GM12873 (cell line): Measurements from ENCODE around the gene CCDC69.

Experiments used
- TF ChIP-seq, protein P1 (sequence below): IDR thresholded peaks from 2 replicates; pipeline ENCODE4 v1.5.1; 2012; ENCODE audit warnings: low read depth, mild to moderate bottlenecking, moderate library complexity, low read length, control low read depth; ENCODE audit not compliant: insufficient read depth; ENCODE audit errors: missing control alignments

Gene CCDC69

DNA sequence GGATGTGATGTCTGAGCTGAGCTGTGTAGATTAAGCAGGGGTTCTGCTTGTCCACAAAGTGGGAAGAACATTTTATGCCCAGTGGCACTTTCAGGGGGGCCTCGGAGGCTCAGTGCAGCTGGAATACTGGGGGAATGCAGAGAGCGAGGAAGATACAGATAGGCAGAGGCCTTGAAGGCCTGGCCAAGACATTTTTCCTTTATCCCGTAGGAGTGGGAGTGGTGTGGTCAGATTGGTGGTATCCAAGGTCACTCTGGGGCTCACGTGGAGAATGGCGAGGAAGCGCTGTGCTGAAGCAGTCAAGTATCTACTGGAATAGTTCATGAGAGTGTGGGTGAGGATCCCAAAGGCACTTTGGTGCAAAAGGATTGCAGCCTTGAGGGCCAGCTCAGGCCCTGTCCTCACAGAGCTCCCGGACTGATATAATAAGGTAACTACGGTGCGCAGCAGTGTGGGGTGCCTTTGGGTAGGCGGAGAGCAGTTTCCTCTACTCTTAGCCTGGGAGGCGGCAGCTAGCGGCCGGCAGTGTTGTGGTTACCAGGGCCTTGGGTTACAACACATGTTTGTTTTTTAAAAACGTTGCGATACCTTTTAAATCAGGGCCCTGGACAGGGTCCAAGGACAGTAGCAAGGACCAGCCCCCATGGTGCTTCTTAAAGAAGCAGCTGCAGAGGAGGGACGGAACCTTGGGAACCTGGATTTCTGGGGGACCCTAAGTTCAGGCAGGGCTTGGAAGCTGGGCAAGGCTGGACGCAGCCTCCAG, 10.8 kb upstream of the CCDC69 start:
- TF ChIP-seq, protein P1, sequence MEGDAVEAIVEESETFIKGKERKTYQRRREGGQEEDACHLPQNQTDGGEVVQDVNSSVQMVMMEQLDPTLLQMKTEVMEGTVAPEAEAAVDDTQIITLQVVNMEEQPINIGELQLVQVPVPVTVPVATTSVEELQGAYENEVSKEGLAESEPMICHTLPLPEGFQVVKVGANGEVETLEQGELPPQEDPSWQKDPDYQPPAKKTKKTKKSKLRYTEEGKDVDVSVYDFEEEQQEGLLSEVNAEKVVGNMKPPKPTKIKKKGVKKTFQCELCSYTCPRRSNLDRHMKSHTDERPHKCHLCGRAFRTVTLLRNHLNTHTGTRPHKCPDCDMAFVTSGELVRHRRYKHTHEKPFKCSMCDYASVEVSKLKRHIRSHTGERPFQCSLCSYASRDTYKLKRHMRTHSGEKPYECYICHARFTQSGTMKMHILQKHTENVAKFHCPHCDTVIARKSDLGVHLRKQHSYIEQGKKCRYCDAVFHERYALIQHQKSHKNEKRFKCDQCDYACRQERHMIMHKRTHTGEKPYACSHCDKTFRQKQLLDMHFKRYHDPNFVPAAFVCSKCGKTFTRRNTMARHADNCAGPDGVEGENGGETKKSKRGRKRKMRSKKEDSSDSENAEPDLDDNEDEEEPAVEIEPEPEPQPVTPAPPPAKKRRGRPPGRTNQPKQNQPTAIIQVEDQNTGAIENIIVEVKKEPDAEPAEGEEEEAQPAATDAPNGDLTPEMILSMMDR, result no peak

DNA sequence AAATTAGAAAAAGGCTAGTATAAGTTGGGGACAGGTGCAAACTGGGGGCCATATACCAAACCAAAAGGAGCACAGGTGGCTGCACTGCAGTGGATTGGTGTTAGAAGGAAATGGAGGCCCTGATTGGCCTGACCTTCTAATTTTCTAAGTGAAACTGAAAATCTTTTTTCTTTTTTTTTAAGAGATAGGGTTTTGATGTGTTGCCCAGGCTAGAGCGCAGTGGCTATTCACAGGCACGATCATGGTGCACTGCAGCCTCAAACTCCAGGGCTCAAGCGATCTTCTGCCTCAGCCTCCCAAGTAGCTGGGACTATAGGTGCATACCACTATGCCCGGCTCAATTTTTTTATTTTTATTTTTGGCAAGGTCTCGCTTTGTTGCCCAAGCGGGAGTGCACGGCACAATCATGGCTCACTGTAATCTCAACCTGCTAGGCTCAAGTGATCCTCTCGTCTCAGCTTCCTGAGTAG, 9.8 kb upstream of the CCDC69 start:
- TF ChIP-seq, protein P1, result no peak

DNA sequence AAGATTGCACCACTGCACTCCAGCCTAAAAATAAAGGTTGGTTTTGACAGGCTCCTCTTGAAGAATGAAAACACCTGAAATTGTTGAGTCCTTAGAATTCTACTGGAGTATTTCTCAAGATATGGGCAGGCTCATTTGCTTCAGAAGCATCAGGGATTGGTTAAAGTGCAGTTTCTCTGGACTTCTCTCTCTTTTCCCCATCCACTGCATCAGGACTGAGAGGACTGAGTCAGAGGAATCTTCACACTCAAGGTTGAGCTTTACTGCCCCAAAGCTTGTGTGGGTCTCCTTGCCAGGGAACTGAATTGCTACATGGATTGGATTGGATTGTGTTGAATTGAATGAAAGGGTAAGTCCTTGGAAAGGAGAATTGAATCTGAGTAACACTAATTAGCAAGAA, 7.5 kb upstream of the CCDC69 start:
- TF ChIP-seq, protein P1, result no peak

DNA sequence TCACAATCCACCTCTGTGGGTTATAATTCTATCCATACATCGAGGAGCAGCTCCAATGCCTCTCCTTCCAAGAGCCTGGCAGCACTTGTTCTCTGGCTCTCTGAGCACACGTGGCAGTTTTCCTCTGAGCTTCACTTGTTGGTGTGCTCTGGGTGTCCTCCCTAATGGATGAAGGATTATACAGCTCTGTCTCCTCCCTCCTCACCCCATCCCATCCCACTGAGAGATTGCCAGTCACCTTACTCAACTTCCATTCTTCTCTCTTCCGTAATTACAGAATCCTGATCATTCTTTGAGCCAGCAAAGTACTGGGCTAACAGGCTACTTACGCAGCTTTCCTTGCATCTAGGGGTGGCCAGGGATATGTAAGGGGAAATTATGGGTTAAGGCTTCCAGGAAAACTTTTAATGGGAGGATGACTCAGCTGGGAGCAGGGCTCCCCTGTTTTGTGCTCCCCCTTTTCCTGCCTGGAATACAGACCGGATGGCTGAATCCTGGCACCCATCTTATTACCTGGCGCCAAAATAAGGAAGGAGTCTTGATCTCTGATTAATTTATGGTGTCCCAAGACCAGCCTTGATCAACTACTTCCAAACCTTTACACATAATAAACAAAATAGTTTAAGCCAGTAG, 6.3 kb upstream of the CCDC69 start:
- TF ChIP-seq, protein P1, result no peak

DNA sequence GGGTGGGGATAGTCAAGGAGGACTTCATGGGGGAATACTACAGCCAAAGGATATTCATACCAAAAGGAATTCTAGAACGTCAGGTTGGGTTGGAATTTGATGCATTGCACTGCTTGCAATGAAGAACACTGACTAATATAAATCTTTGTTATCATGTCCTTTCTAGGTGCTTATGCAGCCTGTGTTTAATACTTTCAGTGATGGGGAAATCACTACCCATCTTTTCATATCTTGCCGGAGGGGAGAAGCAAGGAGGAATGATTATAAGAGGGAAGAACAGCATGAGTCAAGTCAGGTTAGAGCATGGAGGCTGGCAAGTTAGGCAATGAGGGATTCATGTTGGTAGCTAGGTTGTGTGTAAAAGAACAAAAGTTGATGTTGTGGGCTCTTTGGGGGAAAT, 5.1 kb upstream of the CCDC69 start:
- TF ChIP-seq, protein P1, result no peak

DNA sequence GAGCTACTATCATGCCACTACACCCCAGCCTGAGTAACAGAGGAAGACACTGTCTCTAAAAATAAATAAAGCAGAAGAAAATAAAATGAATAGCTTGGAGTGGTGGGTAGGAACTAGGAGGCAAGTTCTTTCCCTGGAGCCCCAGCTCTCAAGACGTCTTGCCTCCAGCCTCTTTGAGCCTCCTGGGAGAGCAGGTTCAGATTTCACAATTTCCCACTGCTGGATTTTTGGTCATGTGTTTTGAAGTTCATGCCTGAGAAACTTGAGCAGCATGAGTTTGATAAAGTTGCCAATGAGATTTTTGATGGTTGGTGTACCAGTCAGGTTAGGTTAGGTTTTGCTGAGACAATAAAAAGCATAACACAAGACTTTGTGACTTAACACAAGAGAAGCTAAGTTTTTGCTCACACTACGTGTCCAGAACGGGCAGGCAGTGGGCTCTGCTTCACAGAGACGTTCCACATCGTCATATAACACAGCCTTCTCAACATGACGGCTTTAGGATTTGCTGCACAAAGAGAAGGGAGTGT, 4.1 kb upstream of the CCDC69 start:
- TF ChIP-seq, protein P1, result no peak

DNA sequence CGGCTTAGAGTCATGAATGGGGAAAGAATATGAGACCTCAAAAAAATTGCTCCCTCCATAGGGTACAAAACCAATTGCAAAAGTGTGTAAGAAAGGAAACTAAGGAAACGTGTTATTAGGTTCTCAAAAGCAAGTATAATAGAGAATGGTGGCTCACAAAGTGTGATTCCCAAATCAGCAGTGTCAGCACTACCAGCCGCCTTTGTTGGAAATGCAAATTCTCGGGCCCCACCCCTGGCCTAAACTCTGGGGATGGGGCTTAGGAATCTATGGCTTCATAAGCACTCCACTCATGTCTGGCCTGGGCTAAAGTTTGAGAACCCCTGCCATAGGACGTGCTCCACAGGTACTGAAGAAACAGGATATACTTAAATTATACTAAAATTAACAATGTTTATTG, 1.6 kb upstream of the CCDC69 start:
- TF ChIP-seq, protein P1, result no peak
